H9 (cell line): Measurements from ENCODE around the gene GLT6D1. TPM values are rescaled to one million over a fixed set of nuclear protein-coding genes. Genes with fewer than 3 reads are reported as not detected.

Experiments
- DNase-seq: peaks from one replicate; pipeline ENCODE4 v3.0.0-alpha.2; 2017
- H2AFZ ChIP-seq: one replicate; pipeline ENCODE4 v1.6.1; 2013; ENCODE audit warnings: mild to moderate bottlenecking, low read length, control low read depth, moderate library complexity
- H2AK5ac ChIP-seq: 2 replicates; pipeline ENCODE4 v1.6.1; 2013; ENCODE audit warnings: low read length, control low read depth, mixed read lengths; ENCODE audit not compliant: insufficient read length
- H2BK120ac ChIP-seq: one replicate; pipeline ENCODE4 v1.6.1; 2013; ENCODE audit warnings: low read depth, mild to moderate bottlenecking, low read length, control low read depth, inconsistent platforms; ENCODE audit not compliant: poor library complexity, severe bottlenecking
- H2BK12ac ChIP-seq: 2 replicates; pipeline ENCODE4 v1.6.1; 2013; ENCODE audit warnings: low read length, control low read depth, mixed read lengths, low read depth; ENCODE audit not compliant: insufficient read length
- H2BK15ac ChIP-seq: 2 replicates; pipeline ENCODE4 v1.6.1; 2013; ENCODE audit warnings: low read depth, low read length, control low read depth
- H2BK20ac ChIP-seq: one replicate; pipeline ENCODE4 v1.6.1; 2013; ENCODE audit warnings: low read depth, mild to moderate bottlenecking, low read length, control low read depth, inconsistent platforms; ENCODE audit not compliant: poor library complexity, severe bottlenecking
- H2BK5ac ChIP-seq: 2 replicates; pipeline ENCODE4 v1.6.1; 2013; ENCODE audit warnings: low read length, control low read depth, mixed read lengths; ENCODE audit not compliant: insufficient read length
- H3K14ac ChIP-seq: 2 replicates; pipeline ENCODE4 v1.6.1; 2013; ENCODE audit warnings: low read length, control low read depth; ENCODE audit not compliant: insufficient read depth
- H3K18ac ChIP-seq: 2 replicates; pipeline ENCODE4 v1.6.1; 2013; ENCODE audit warnings: low read depth, mild to moderate bottlenecking, mixed read lengths, low read length, control low read depth; ENCODE audit not compliant: insufficient read length
- H3K23ac ChIP-seq: 2 replicates; pipeline ENCODE4 v1.6.1; 2013; ENCODE audit warnings: low read length, control low read depth, mixed read lengths, low read depth; ENCODE audit not compliant: insufficient read length
- H3K23me2 ChIP-seq: 2 replicates; pipeline ENCODE4 v1.6.1; 2013; ENCODE audit warnings: low read depth, mild to moderate bottlenecking, mixed read lengths, low read length, control low read depth; ENCODE audit not compliant: insufficient read length, poor library complexity, severe bottlenecking
- H3K27ac ChIP-seq: 2 replicates; pipeline ENCODE4 v1.5.1; 2013; ENCODE audit warnings: low read length, control low read depth, mixed read lengths, low read depth; ENCODE audit not compliant: insufficient read length
- H3K27me3 ChIP-seq: 2 replicates; pipeline ENCODE4 v1.6.1; 2013; ENCODE audit warnings: low read length, control low read depth, inconsistent platforms; ENCODE audit not compliant: insufficient read depth
- H3K4ac ChIP-seq: 2 replicates; pipeline ENCODE4 v1.6.1; 2013; ENCODE audit warnings: low read depth, mild to moderate bottlenecking, control low read depth, inconsistent platforms, low read length, moderate library complexity
- H3K4me1 ChIP-seq: 2 replicates; pipeline ENCODE4 v1.6.1; 2013; ENCODE audit warnings: low read length, control low read depth, inconsistent platforms; ENCODE audit not compliant: insufficient read depth
- H3K4me2 ChIP-seq: 2 replicates; pipeline ENCODE4 v1.6.1; 2013; ENCODE audit warnings: low read length, control low read depth, mixed read lengths; ENCODE audit not compliant: insufficient read length, insufficient read depth
- H3K56ac ChIP-seq: 2 replicates; pipeline ENCODE4 v1.6.1; 2013; ENCODE audit warnings: low read depth, mild to moderate bottlenecking, mixed read lengths, low read length, control low read depth; ENCODE audit not compliant: insufficient read length
- H3K79me1 ChIP-seq: 2 replicates; pipeline ENCODE4 v1.6.1; 2013; ENCODE audit warnings: low read depth, mild to moderate bottlenecking, moderate library complexity, low read length, control low read depth, inconsistent platforms; ENCODE audit not compliant: insufficient read depth, poor library complexity, severe bottlenecking
- H3K79me2 ChIP-seq: 2 replicates; pipeline ENCODE4 v1.6.1; 2013; ENCODE audit warnings: low read length, control low read depth, inconsistent platforms; ENCODE audit not compliant: insufficient read depth
- H3K9ac ChIP-seq: 2 replicates; pipeline ENCODE4 v1.6.1; 2013; ENCODE audit warnings: low read length, control low read depth, mixed read lengths; ENCODE audit not compliant: insufficient read length; ENCODE audit errors: extremely low read depth
- H3K9me3 ChIP-seq: one replicate; pipeline ENCODE4 v1.6.1; 2013; ENCODE audit warnings: low read depth, low read length, inconsistent platforms; ENCODE audit not compliant: control insufficient read depth
- H3T11ph ChIP-seq: one replicate; pipeline ENCODE4 v1.6.1; 2013; ENCODE audit warnings: mild to moderate bottlenecking, low read length, control low read depth, inconsistent platforms
- H4K20me1 ChIP-seq: one replicate; pipeline ENCODE4 v1.6.1; 2013; ENCODE audit not compliant: control insufficient read depth, insufficient read length, insufficient read depth
- H4K5ac ChIP-seq: 2 replicates; pipeline ENCODE4 v1.6.1; 2013; ENCODE audit warnings: low read depth, mild to moderate bottlenecking, mixed read lengths, low read length, control low read depth; ENCODE audit not compliant: insufficient read length
- H4K8ac ChIP-seq: replicated peaks from 2 replicates; pipeline ENCODE4 v1.6.1; 2013; ENCODE audit warnings: low read length, control low read depth, mixed read lengths, low read depth; ENCODE audit not compliant: insufficient read length
- H4K91ac ChIP-seq: 2 replicates; pipeline ENCODE4 v1.6.1; 2013; ENCODE audit warnings: low read depth, mild to moderate bottlenecking, moderate library complexity, mixed read lengths, low read length, control low read depth; ENCODE audit not compliant: insufficient read length
- H3K27ac Mint-ChIP-seq, 3 experiments: 2 replicates in 2 of 3; 3 replicates in 1 of 3; pipeline ENCODE4 v1.8.0; 2020 to 2021; ENCODE audit warnings: mixed read lengths in 3 of 3, mild to moderate bottlenecking in 1 of 3, moderate library complexity in 1 of 3
- H3K27me3 Mint-ChIP-seq: 2 replicates; pipeline ENCODE4 v1.8.0; 2021; ENCODE audit warnings: low read depth, mild to moderate bottlenecking, moderate library complexity, mixed read lengths
- H3K36me3 Mint-ChIP-seq, 3 experiments: 2 replicates in 2 of 3; 3 replicates in 1 of 3; pipeline ENCODE4 v1.8.0; 2020 to 2021; ENCODE audit warnings: low read depth in 3 of 3, mixed read lengths in 3 of 3; ENCODE audit not compliant: insufficient read depth in 1 of 3
- H3K4me1 Mint-ChIP-seq, 2 experiments: 2 replicates each; pipeline ENCODE4 v1.8.0; 2020; ENCODE audit warnings: mixed read lengths in 2 of 2
- H3K4me3 Mint-ChIP-seq, 2 experiments: 2 replicates in 1 of 2; 3 replicates in 1 of 2; pipeline ENCODE4 v1.8.0; 2020 to 2021; ENCODE audit warnings: mild to moderate bottlenecking in 2 of 2, mixed read lengths in 2 of 2, moderate library complexity in 1 of 2
- H3K9me3 Mint-ChIP-seq, 2 experiments: 2 replicates in 1 of 2; 3 replicates in 1 of 2; pipeline ENCODE4 v1.8.0; 2020; ENCODE audit warnings: mild to moderate bottlenecking in 2 of 2, mixed read lengths in 2 of 2, moderate library complexity in 1 of 2
- CTCF ChIP-seq: fragments of 200-600 bp; sonication (generic); conservative IDR thresholded peaks from 3 replicates; pipeline ENCODE4 v1.8.0; 2021; ENCODE audit warnings: antibody characterized with exemption, mild to moderate bottlenecking
- WGBS: extraction: QIAGEN DNeasy Blood & Tissue Kit; methylation state at CpG from one replicate; pipeline ENCODE4 v1.1.7; 2013; ENCODE audit warnings: missing lambda C conversion rate, low lambda C conversion rate, mixed read lengths; ENCODE audit not compliant: insufficient read length; ENCODE audit errors: extremely low coverage; 5-methylcytosine and 5-hydroxymethylcytosine counted together
- total RNA-seq: library from RNA; stranded (reverse); gene quantifications from 2 replicates; pipeline ENCODE4 v1.2.1, GENCODE V29; 2021

The GLT6D1 gene
- total RNA-seq, 1 experiment from 2014 or later = not detected

- TF ChIP-seq CTCF = no peak
- no peak overlapping the region for H4K8ac ChIP-seq
- H3K14ac ChIP-seq = no peak overlapping the region
- no CpG with 5 or more reads among the region's 11 CpGs for WGBS
- H2BK20ac ChIP-seq = no peak overlapping the region
- H3K36me3 Mint-ChIP-seq = peaks cover 0 to 11% (median 5%) of the 10 kb centered on the region in 3 experiments; a peak in 3 of 7 replicates
- no peak overlapping the region for H3K27ac Mint-ChIP-seq
- H2BK5ac ChIP-seq = no peak overlapping the region
- no peak overlapping the region for H2AFZ ChIP-seq
- peaks cover 5 to 8% of the 10 kb centered on the region in 2 experiments for H3K9me3 Mint-ChIP-seq
- no peaks in the 10 kb centered on the region for H3K9me3 ChIP-seq
- H3K56ac ChIP-seq = no peak overlapping the region
- no peak overlapping the region for H3K23ac ChIP-seq
- H3K4me1 ChIP-seq = no peaks in the 10 kb centered on the region
- no peaks in the 10 kb centered on the region for H3K27me3 ChIP-seq
- H3K4me3 Mint-ChIP-seq = no peak overlapping the region
- no peaks in the 10 kb centered on the region for H3K4me1 Mint-ChIP-seq
- no peak for DNase-seq
- no peak overlapping the region for H3K4ac ChIP-seq
- no peak overlapping the region for H2BK12ac ChIP-seq
- H3K27ac ChIP-seq = no peak overlapping the region
- no peaks in the 10 kb centered on the region for H3K79me1 ChIP-seq
- no peak overlapping the region for H3K18ac ChIP-seq
- H3T11ph ChIP-seq = no peak overlapping the region
- no peak overlapping the region for H3K4me2 ChIP-seq
- H4K5ac ChIP-seq = no peak overlapping the region
- no peaks in the 10 kb centered on the region for H3K23me2 ChIP-seq
- no peak overlapping the region for H2BK15ac ChIP-seq
- no peak overlapping the region for H3K9ac ChIP-seq
- no peaks in the 10 kb centered on the region for H3K79me2 ChIP-seq
- H4K20me1 ChIP-seq = no peaks in the 10 kb centered on the region
- no peak overlapping the region for H2BK120ac ChIP-seq
- no peak overlapping the region for H2AK5ac ChIP-seq
- peaks cover 7% of the 10 kb centered on the region for H3K27me3 Mint-ChIP-seq
- no peak overlapping the region for H4K91ac ChIP-seq
These were observed 16.8 kb downstream of the GLT6D1 start for GRCh38 chr9:135622415-135623020.
